Measurements from ENCODE around the gene ZNF398.

GRCh38 chr7:149104214-149104613 lies 43.0 kb upstream of the ZNF398 start:
- TF ChIP-seq POLR2AphosphoS5 (IDR thresholded peaks at IDR 0.05; ENCODE audit: low read depth, low read length) (no peak), PAX5 (IDR thresholded peaks at IDR 0.05; ENCODE audit: insufficient read depth, low read length, severe bottlenecking) (no peak), POLR2A (IDR thresholded peaks at IDR 0.05; ENCODE audit: low read depth, low read length) (no peak), TAF1 (IDR thresholded peaks at IDR 0.05; ENCODE audit: low read depth, low read length) (no peak), SPI1 (IDR thresholded peaks at IDR 0.05; ENCODE audit: low read depth, low read length) (no peak), POU2F2 (IDR thresholded peaks at IDR 0.05; ENCODE audit: low read depth, low read length) (no peak)

All from GM12891 (cell line).